H1 (cell line): ENCODE measurements around the gene GPR137. TPM values are rescaled to one million over a fixed set of nuclear protein-coding genes. Genes with fewer than 3 reads are reported as not detected.
A peak's percentile ranks its signal among the peaks of the same experiment; 100 is the strongest.

ENCODE experiments used
- CTCF ChIA-PET: fragments of 300-600 bp; sonication (Branson Sonifier 250); formaldehyde crosslinking; loops from one replicate; lab custom pipeline; 2021; ENCODE audit not compliant: partially characterized antibody; lab: Charles Lee
- POLR2A ChIA-PET: fragments of 300-600 bp; sonication (Branson Sonifier 250); formaldehyde crosslinking; loops from one replicate; lab custom pipeline; 2021; ENCODE audit warnings: inconsistent platforms; ENCODE audit not compliant: partially characterized antibody; lab: Charles Lee
- DNase-seq, 2 experiments: peaks; one replicate each; pipeline versions ENCODE4 v3.0.0 to v3.0.0-alpha.2; 2010 to 2022; ENCODE audit warnings: low spot score in 2 of 2, low read depth in 1 of 2, mixed read lengths in 1 of 2
- FAIRE-seq: peaks from 2 replicates; lab custom pipeline; 2011; peaks lifted over from hg19 to GRCh38; lab: Jason Lieb, UNC
- H2AFZ ChIP-seq: 2 replicates; pipeline ENCODE4 v1.8.1; 2012; ENCODE audit warnings: low read length, inconsistent platforms
- H2AK5ac ChIP-seq: 2 replicates; pipeline ENCODE4 v1.6.1; 2013; ENCODE audit warnings: low read depth, low read length
- H2BK120ac ChIP-seq: replicated peaks from 2 replicates; pipeline ENCODE3; 2013; ENCODE audit warnings: low read depth, low read length, inconsistent platforms
- H2BK12ac ChIP-seq: 2 replicates; pipeline ENCODE4 v1.6.1; 2013; ENCODE audit warnings: low read depth, low read length
- H2BK15ac ChIP-seq: 2 replicates; pipeline ENCODE4 v1.6.1; 2013; ENCODE audit warnings: low read length
- H2BK20ac ChIP-seq: 2 replicates; pipeline ENCODE4 v1.6.1; 2013; ENCODE audit warnings: low read length
- H2BK5ac ChIP-seq: 2 replicates; pipeline ENCODE4 v1.6.1; 2013; ENCODE audit warnings: low read depth, low read length
- H3K14ac ChIP-seq: 2 replicates; pipeline ENCODE4 v1.6.1; 2013; ENCODE audit warnings: inconsistent platforms; ENCODE audit not compliant: insufficient read length
- H3K18ac ChIP-seq: 2 replicates; pipeline ENCODE4 v1.6.1; 2013; ENCODE audit warnings: low read length; ENCODE audit errors: extremely low read depth
- H3K23ac ChIP-seq: 2 replicates; pipeline ENCODE4 v1.6.1; 2013; ENCODE audit warnings: inconsistent platforms; ENCODE audit not compliant: insufficient read length
- H3K23me2 ChIP-seq: 2 replicates; pipeline ENCODE4 v1.6.1; 2013; ENCODE audit warnings: low read depth, low read length
- H3K27ac ChIP-seq: 2 replicates; pipeline ENCODE4 v1.6.1; 2011; ENCODE audit warnings: low read depth, low read length, inconsistent platforms
- H3K27me3 ChIP-seq, 4 experiments: replicated peaks in 1 of 4; 1 replicate in 1 of 4; 2 replicates in 3 of 4; pipeline versions ENCODE4 v1.6.1 to v1.8.1; 2011 to 2013; ENCODE audit warnings: low read length in 3 of 4, mild to moderate bottlenecking in 3 of 4, inconsistent platforms in 2 of 4, mixed read lengths in 2 of 4, moderate library complexity in 1 of 4; ENCODE audit not compliant: control insufficient read depth in 3 of 4, insufficient read depth in 3 of 4; ENCODE audit errors: extremely low read depth in 1 of 4
- H3K36me3 ChIP-seq, 4 experiments: 2 replicates each; pipeline versions ENCODE4 v1.6.1 to v1.8.1; 2011 to 2013; ENCODE audit warnings: mild to moderate bottlenecking in 4 of 4, low read length in 3 of 4, moderate library complexity in 2 of 4, control low read depth in 1 of 4, inconsistent platforms in 1 of 4; ENCODE audit not compliant: insufficient read depth in 4 of 4, control insufficient read depth in 2 of 4
- H3K4ac ChIP-seq: replicated peaks from 2 replicates; pipeline ENCODE3; 2013; ENCODE audit warnings: low read length, low read depth, mixed read lengths, inconsistent platforms; ENCODE audit not compliant: insufficient read length
- H3K4me1 ChIP-seq, 4 experiments: replicated peaks in 1 of 4; 1 replicate in 1 of 4; 2 replicates in 3 of 4; pipeline versions ENCODE4 v1.6.1 to v1.8.1; 2011 to 2013; ENCODE audit warnings: low read length in 3 of 4, inconsistent platforms in 2 of 4, mixed read lengths in 1 of 4; ENCODE audit not compliant: insufficient read depth in 4 of 4, control insufficient read depth in 3 of 4
- H3K4me2 ChIP-seq, 2 experiments: 2 replicates each; pipeline versions ENCODE4 v1.6.1 to v1.8.1; 2011 to 2013; ENCODE audit warnings: low read depth in 2 of 2, low read length in 2 of 2, control low read depth in 1 of 2, inconsistent platforms in 1 of 2, mild to moderate bottlenecking in 1 of 2; ENCODE audit not compliant: insufficient read depth in 1 of 2
- H3K4me3 ChIP-seq, 4 experiments: fragments of 200-600, 300-600 bp in 1 of 4; sonication (generic), shearing (Covaris generic), sonication (Bioruptor Twin) in 1 of 4; 2 replicates each; pipeline versions ENCODE4 v1.5.1 to v1.8.1; 2011 to 2016; ENCODE audit warnings: low read length in 4 of 4, low read depth in 3 of 4, control low read depth in 2 of 4, inconsistent platforms in 2 of 4, mild to moderate bottlenecking in 2 of 4, mixed read lengths in 1 of 4, moderate library complexity in 1 of 4; ENCODE audit not compliant: insufficient read depth in 2 of 4; ENCODE audit errors: extremely low read depth in 1 of 4
- H3K56ac ChIP-seq: replicated peaks from 2 replicates; pipeline ENCODE3; 2013; ENCODE audit warnings: low read depth, mild to moderate bottlenecking, mixed read lengths, low read length, inconsistent platforms; ENCODE audit not compliant: insufficient read length
- H3K79me1 ChIP-seq: 2 replicates; pipeline ENCODE4 v1.6.1; 2013; ENCODE audit warnings: low read depth, low read length, control low read depth
- H3K79me2 ChIP-seq, 2 experiments: 2 replicates each; pipeline versions ENCODE4 v1.6.1 to v1.8.1; 2012 to 2013; ENCODE audit warnings: low read length in 2 of 2, mild to moderate bottlenecking in 2 of 2, inconsistent platforms in 1 of 2; ENCODE audit not compliant: insufficient read depth in 2 of 2, control insufficient read depth in 1 of 2
- H3K9ac ChIP-seq, 4 experiments: replicated peaks in 1 of 4; 1 replicate in 1 of 4; 2 replicates in 3 of 4; pipeline versions ENCODE4 v1.6.1 to v1.8.1; 2011 to 2013; ENCODE audit warnings: low read depth in 3 of 4, low read length in 3 of 4, control low read depth in 2 of 4, mild to moderate bottlenecking in 2 of 4, moderate library complexity in 2 of 4, inconsistent platforms in 1 of 4; ENCODE audit errors: extremely low read depth in 1 of 4
- H3K9me3 ChIP-seq, 2 experiments: 2 replicates each; pipeline versions ENCODE4 v1.6.1 to v1.8.1; 2012 to 2013; ENCODE audit warnings: mild to moderate bottlenecking in 2 of 2, moderate library complexity in 2 of 2, control low read depth in 1 of 2, inconsistent platforms in 1 of 2, low read depth in 1 of 2, low read length in 1 of 2, mixed read lengths in 1 of 2; ENCODE audit not compliant: insufficient read depth in 2 of 2
- H4K20me1 ChIP-seq, 2 experiments: replicated peaks in 1 of 2; 2 replicates each; pipeline versions ENCODE3 to v1.8.1; 2011 to 2013; ENCODE audit warnings: inconsistent platforms in 2 of 2, low read length in 2 of 2, mild to moderate bottlenecking in 1 of 2; ENCODE audit not compliant: insufficient read depth in 2 of 2, control insufficient read depth in 1 of 2
- H4K5ac ChIP-seq: 2 replicates; pipeline ENCODE4 v1.6.1; 2013; ENCODE audit warnings: low read length, low read depth, mixed read lengths, inconsistent platforms; ENCODE audit not compliant: insufficient read length
- H4K8ac ChIP-seq: 2 replicates; pipeline ENCODE4 v1.8.0; 2013; ENCODE audit warnings: mild to moderate bottlenecking, moderate library complexity, low read length, inconsistent platforms; ENCODE audit not compliant: insufficient read depth; ENCODE audit errors: extremely low read depth
- H4K91ac ChIP-seq: replicated peaks from 2 replicates; pipeline ENCODE3; 2013; ENCODE audit warnings: low read length, mixed read lengths, inconsistent platforms; ENCODE audit not compliant: insufficient read length
- CREB1 ChIP-seq: IDR thresholded peaks from 2 replicates; pipeline ENCODE4 v1.6.1; 2012; ENCODE audit warnings: inconsistent platforms
- RAD21 ChIP-seq, 2 experiments: IDR thresholded peaks in 1 of 2; conservative IDR thresholded peaks in 1 of 2; 2 replicates each; pipeline ENCODE4 v1.6.1; 2011; ENCODE audit warnings: low read depth in 2 of 2, low read length in 2 of 2, improper control_type of control experiment in 1 of 2, inconsistent platforms in 1 of 2, mild to moderate bottlenecking in 1 of 2, moderate library complexity in 1 of 2
- RBBP5 ChIP-seq: IDR thresholded peaks from 2 replicates; pipeline ENCODE4 v1.7.1; 2012; ENCODE audit warnings: low read depth, mild to moderate bottlenecking, inconsistent platforms, low read length, moderate library complexity, borderline replicate concordance
- WGBS, 2 experiments: shearing (Covaris generic) in 1 of 2; methylation state at CpG; one replicate each; pipeline versions ENCODE4 v1.1.6 to v1.1.7; 2013 to 2015; ENCODE audit warnings: low lambda C conversion rate in 2 of 2, mixed read lengths in 2 of 2, inconsistent platforms in 1 of 2, low coverage in 1 of 2, missing lambda C conversion rate in 1 of 2; ENCODE audit not compliant: insufficient replicate concordance in 2 of 2, insufficient coverage in 1 of 2, insufficient read length in 1 of 2; ENCODE audit errors: extremely low coverage in 1 of 2, missing lambda C conversion rate in 1 of 2; 5-methylcytosine and 5-hydroxymethylcytosine counted together
- polyA plus RNA-seq, 7 experiments: library from polyadenylated mRNA; depleted of rRNA in 3 of 7; stranded (reverse) in 5 of 7; unstranded in 2 of 7; fragments of >200 nt in 5 of 7; fragments of 200-250 nt in 2 of 7; gene quantifications; 1 replicate in 5 of 7; 2 replicates in 1 of 7; 4 replicates in 1 of 7; pipeline versions ENCODE4 v1.2.1 to v1.2.3, GENCODE V29; 2011 to 2013; ENCODE audit warnings: missing spikeins in 2 of 7, mixed read lengths in 2 of 7
- total RNA-seq: library from RNA; stranded (reverse); fragmentation: NEBNext Ultra II Directional; extraction: Animal tissue kit (Norgen Biotek cat#: 25700); gene quantifications from 2 replicates; pipeline ENCODE4 v1.2.1, GENCODE V29; 2021
- TF ChIP-seq, protein P1 (sequence below), 3 experiments: IDR thresholded peaks; 1 replicate in 2 of 3; 2 replicates in 1 of 3; pipeline versions ENCODE4 v1.5.1 to v1.6.1; 2011; ENCODE audit warnings: low read length in 3 of 3, mild to moderate bottlenecking in 3 of 3, inconsistent platforms in 2 of 3, low read depth in 1 of 3, moderate library complexity in 1 of 3; ENCODE audit not compliant: insufficient read depth in 1 of 3; ENCODE audit errors: control extremely low read depth in 1 of 3

The GPR137 gene
- total and polyA plus RNA-seq, 2 of the 8 experiments (the other 6 are each of a cell fraction or from before 2014, with no cell fraction given) = 36.2 to 37.8 TPM

DNA sequence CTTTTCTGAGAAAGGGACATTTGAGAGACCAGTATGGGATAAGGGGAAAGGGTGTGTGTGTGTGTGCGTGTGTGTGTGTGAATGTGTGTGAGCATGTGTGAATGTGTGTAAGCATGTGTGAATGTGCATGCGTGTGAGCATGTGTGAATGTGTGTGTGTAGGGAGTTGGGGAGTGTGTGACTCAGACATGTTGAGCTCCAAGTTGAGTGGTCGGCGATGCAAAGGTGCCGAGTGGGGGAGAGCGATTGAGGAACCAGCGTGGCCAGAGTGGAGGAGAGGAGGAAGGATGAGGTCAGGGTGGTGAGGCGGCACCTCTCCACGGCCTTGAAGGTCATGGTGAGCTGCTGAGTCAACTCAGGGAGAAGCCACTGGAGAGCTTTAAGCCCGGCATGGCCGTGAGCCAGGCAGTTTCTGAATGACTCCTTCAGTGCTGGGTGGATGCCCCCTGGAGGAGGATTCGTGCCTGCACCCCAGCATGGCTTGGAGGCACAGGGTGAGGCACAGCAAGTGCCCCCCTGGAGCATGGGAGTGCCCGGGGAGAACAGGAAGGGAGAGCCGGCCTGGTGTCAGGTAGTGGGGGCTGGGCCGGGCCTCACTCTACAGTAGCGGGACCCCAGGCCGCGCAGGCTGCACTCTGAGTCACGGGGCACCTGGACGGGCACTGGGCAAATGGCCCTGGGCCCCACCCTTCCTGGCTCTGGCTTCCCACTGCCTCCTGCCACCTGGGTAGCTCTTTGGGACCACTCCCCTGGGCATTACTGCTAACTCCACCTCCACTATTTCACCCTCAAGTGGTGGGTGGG lies 46.1 kb downstream of the GPR137 start:
- H3K9ac ChIP-seq = no peak overlapping the region; a peak in 1 of 7 replicates
- H3K4ac ChIP-seq = peak overlapping the region; percentile 36
- FAIRE-seq (no peak), DNase-seq (peak in 1 of 2 experiments; percentile 76)
- H3K79me2 ChIP-seq = no peaks in the 10 kb centered on the region
- peak overlapping the region; percentile 9 for H2BK15ac ChIP-seq
- H3K4me2 ChIP-seq = no peak overlapping the region
- H2BK120ac ChIP-seq = no peak overlapping the region
- H3K9me3 ChIP-seq = no peaks in the 10 kb centered on the region
- H3K4me1 ChIP-seq = peaks cover 0 to 9% (median 4%) of the 10 kb centered on the region in 4 experiments; a peak in 6 of 7 replicates
- POLR2A ChIA-PET = interaction anchor here (0.6 to 7.3 kb wide), 15 partner anchors 9 to 149 kb away, joined by 3 to 61 read pairs (median 3); partner anchors contain the start of genes CCDC88B, ESRRA, PRDX5 and STIP1
- H3K27me3 ChIP-seq = no peaks in the 10 kb centered on the region
- H2AFZ ChIP-seq = peak overlapping the region; percentile 56; the same call in 1 of the 2 replicates
- peaks cover 2% of the 10 kb centered on the region; the same call in 1 of the 2 replicates for H3K23me2 ChIP-seq
- H4K5ac ChIP-seq = peak overlapping the region; percentile 53
- CTCF ChIA-PET = interaction anchor here (0.6 to 37.6 kb wide), 15 partner anchors 9 to 688 kb away, joined by 3 to 614 read pairs (median 3); partner anchors contain the start of genes CATSPERZ, CCDC88B, ESRRA and PRDX5
- H3K56ac ChIP-seq = no peak overlapping the region
- peak overlapping the region; percentile 94 for H2BK12ac ChIP-seq
- H3K23ac ChIP-seq = no peak overlapping the region
- H3K18ac ChIP-seq = peak overlapping the region; percentile 93
- peak overlapping the region; percentile 93 for H4K91ac ChIP-seq
- no peaks in the 10 kb centered on the region for H3K79me1 ChIP-seq
- peak overlapping the region; percentile 12; the same call in 1 of the 2 replicates for H2BK5ac ChIP-seq
- TF ChIP-seq RAD21 (IDR thresholded peaks at IDR 0.05 in 1 of 2, conservative IDR thresholded peaks at IDR 0.05 in 1 of 2; ENCODE audit: low read depth in 2 of 2, low read length in 2 of 2) (peak; percentile 33 to 55; a peak in 2 of 4 replicates), RBBP5 (no peak), CREB1 (no peak)
- TF ChIP-seq, protein P1, sequence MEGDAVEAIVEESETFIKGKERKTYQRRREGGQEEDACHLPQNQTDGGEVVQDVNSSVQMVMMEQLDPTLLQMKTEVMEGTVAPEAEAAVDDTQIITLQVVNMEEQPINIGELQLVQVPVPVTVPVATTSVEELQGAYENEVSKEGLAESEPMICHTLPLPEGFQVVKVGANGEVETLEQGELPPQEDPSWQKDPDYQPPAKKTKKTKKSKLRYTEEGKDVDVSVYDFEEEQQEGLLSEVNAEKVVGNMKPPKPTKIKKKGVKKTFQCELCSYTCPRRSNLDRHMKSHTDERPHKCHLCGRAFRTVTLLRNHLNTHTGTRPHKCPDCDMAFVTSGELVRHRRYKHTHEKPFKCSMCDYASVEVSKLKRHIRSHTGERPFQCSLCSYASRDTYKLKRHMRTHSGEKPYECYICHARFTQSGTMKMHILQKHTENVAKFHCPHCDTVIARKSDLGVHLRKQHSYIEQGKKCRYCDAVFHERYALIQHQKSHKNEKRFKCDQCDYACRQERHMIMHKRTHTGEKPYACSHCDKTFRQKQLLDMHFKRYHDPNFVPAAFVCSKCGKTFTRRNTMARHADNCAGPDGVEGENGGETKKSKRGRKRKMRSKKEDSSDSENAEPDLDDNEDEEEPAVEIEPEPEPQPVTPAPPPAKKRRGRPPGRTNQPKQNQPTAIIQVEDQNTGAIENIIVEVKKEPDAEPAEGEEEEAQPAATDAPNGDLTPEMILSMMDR (IDR thresholded peaks at IDR 0.05; ENCODE audit: control extremely low read depth in 1 of 3, insufficient read depth in 1 of 3, low read depth in 1 of 3, low read length in 3 of 3) = peak; percentile 47 to 74 (median 71)
- H3K14ac ChIP-seq = no peak overlapping the region
- no peak overlapping the region for H3K4me3 ChIP-seq
- 75 to 100% methylated on average over 1 to 20 of the region's 20 CpGs for WGBS, 2 experiments
- no peak overlapping the region for H3K27ac ChIP-seq
- H4K20me1 ChIP-seq = peaks cover 0 to 2% of the 10 kb centered on the region in 2 experiments
- no peak overlapping the region for H4K8ac ChIP-seq
- peak overlapping the region; percentile 19; the same call in 1 of the 2 replicates for H2BK20ac ChIP-seq
- peak overlapping the region; percentile 82 for H2AK5ac ChIP-seq
- H3K36me3 ChIP-seq = no peaks in the 10 kb centered on the region
